ENCODE results near the gene TBXAS1.

The TBXAS1 gene

DNA sequence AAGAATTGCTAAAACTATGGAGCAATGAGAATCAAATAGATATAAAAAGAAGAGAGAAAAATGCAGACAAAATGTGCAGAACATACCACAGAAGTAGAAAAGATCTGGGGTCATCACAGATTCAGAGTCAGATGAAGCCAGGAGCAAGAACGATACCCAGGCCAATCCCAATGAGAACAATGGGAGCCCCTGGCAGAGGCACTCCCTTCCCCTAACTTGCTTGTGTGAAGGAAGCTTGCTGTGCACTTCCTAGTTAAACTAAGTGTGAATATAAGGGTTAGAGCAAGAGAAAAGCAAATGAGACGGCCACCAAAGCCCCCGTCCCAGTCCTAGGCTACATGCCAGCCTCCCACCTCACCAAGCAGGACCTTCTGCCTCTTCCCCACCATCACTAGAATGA, 221.0 kb downstream of the TBXAS1 start:
- Histone ChIP-seq H3K4me1 (peaks cover 11 to 33% (median 18%) of the 10 kb centered on the region in 10 experiments), H3K4me3 (no peak overlapping the region), H3K36me3 (peaks cover 51 to 93% (median 75%) of the 10 kb centered on the region in 11 experiments), H3K9me3 (replicated peaks in 1 of 11) (no peaks in the 10 kb centered on the region), H3K27me3 (no peaks in the 10 kb centered on the region), H3K9ac (no peak overlapping the region), H4K20me1 (peaks cover 0 to 62% (median 17%) of the 10 kb centered on the region in 11 experiments; a peak in 13 of 22 replicates), H3K4me2 (0 out of 22 replicates have a peak overlapping the region, but pooled peaks of 2 of the 11 experiments have one; percentile 45 to 64), H3K27ac (no peak overlapping the region)
- TF ChIP-seq Cebpa-rat (IDR thresholded peaks at IDR 0.05): no peak

DNA sequence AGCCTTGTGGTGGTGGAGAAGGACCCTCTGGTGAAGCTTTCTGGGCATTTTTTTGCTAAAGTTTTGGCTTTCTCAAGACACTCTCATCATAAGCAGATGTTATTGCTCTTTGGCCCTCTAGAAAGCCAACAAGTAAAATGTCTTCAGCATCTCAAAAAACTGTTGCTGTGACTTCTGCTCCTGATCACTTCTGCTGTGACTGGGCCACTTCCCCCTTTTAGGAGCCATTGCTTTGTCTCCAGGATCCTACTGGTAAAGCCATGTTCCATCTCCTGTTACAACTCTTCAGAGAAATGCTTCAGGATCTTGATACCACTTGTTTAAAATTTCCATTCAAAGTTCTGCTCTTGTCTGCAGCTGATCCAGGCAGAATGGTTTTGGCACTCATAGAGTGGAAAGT, 222.8 kb downstream of the TBXAS1 start:
- Histone ChIP-seq H3K9ac (no peak overlapping the region), H4K20me1 (peaks cover 0 to 69% (median 17%) of the 10 kb centered on the region in 11 experiments; a peak in 14 of 22 replicates), H3K27ac (no peak overlapping the region), H3K36me3 (peaks cover 51 to 93% (median 71%) of the 10 kb centered on the region in 11 experiments), H3K27me3 (no peaks in the 10 kb centered on the region), H3K9me3 (replicated peaks in 1 of 11) (no peaks in the 10 kb centered on the region), H3K4me3 (no peak overlapping the region), H3K4me1 (peaks cover 11 to 50% (median 20%) of the 10 kb centered on the region in 10 experiments), H3K4me2 (peak overlapping the region in 2 of 11 experiments; percentile 13 to 29; a peak in 2 of 22 replicates)
- TF ChIP-seq Cebpa-rat (IDR thresholded peaks at IDR 0.05): no peak

DNA sequence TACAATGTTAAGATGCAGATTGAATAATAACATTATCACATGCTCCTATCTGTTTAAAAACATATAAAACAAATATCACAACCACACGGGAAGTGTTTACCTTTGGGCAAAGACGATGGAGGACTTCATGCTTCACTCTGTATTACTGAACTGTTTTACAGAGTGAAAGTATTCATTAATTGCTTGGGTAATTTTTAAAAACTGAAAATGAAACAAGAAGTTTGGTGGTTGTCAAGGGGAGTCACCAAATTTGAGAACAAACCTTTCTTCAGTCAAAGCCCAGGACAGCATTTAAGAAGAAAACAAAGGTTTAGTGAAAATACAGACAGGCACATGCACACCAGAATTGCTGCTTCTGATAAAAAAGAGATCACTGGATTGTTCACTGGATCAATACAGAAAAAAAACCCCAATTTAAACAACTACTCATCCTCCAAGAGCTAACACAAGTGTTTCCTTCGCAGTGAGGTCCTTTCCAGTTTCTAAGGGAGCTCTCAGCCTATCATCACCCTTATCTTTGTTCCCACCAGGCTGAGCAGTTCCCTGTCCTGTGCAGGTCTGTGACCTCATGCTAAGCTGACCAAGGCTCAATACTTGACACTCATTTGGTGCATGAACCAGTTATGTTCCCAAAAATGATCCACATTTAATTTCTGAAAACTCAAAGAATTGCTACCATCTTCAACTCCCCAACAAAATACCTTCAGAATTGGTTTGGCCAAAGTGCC, 224.9 kb downstream of the TBXAS1 start:
- Histone ChIP-seq H3K36me3 (peaks cover 47 to 90% (median 71%) of the 10 kb centered on the region in 11 experiments), H4K20me1 (peaks cover 5 to 73% (median 30%) of the 10 kb centered on the region in 11 experiments; a peak in 14 of 22 replicates), H3K4me2 (peak overlapping the region in 6 of 11 experiments; percentile 11 to 64 (median 30); a peak in 9 of 22 replicates), H3K9ac (no peak overlapping the region; a peak in 1 of 22 replicates), H3K4me3 (no peak overlapping the region), H3K27me3 (no peaks in the 10 kb centered on the region), H3K9me3 (replicated peaks in 1 of 11) (no peaks in the 10 kb centered on the region), H3K27ac (no peak overlapping the region), H3K4me1 (peaks cover 11 to 71% (median 23%) of the 10 kb centered on the region in 10 experiments)
- TF ChIP-seq Cebpa-rat (IDR thresholded peaks at IDR 0.05): no peak

DNA sequence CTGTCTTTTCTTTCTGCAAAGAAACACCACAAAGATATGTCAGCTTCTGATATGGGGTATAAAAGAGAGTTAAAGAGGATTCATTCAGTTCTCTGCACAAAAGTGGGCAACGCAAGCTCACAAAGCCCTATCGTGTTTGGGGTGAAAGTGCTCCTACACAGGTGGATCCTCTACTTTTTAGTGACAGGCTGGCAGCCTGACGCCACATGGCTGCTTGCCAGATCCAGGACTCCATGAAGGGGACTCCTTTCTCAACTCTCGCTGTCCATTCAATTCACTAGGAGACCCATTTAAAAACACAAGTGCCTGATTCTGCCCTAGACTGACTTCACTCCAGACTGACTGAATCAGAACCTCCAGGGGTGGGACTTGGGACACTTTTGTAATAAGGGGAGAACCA, 225.7 kb downstream of the TBXAS1 start:
- peaks cover 45 to 85% (median 64%) of the 10 kb centered on the region in 11 experiments for H3K36me3 ChIP-seq
- H3K9ac ChIP-seq: no peak overlapping the region
- H3K4me2 ChIP-seq: peak overlapping the region in 3 of 11 experiments; percentile 27 to 64 (median 35); a peak in 3 of 22 replicates
- H3K27me3 ChIP-seq: no peaks in the 10 kb centered on the region
- no peak for TF ChIP-seq Cebpa-rat (IDR thresholded peaks at IDR 0.05)
- H3K9me3 ChIP-seq (replicated peaks in 1 of 11): no peaks in the 10 kb centered on the region
- H3K4me3 ChIP-seq: no peak overlapping the region
- peaks cover 1 to 73% (median 37%) of the 10 kb centered on the region in 11 experiments; a peak in 16 of 22 replicates for H4K20me1 ChIP-seq
- no peak overlapping the region for H3K27ac ChIP-seq
- H3K4me1 ChIP-seq: peaks cover 5 to 73% (median 21%) of the 10 kb centered on the region in 10 experiments

DNA sequence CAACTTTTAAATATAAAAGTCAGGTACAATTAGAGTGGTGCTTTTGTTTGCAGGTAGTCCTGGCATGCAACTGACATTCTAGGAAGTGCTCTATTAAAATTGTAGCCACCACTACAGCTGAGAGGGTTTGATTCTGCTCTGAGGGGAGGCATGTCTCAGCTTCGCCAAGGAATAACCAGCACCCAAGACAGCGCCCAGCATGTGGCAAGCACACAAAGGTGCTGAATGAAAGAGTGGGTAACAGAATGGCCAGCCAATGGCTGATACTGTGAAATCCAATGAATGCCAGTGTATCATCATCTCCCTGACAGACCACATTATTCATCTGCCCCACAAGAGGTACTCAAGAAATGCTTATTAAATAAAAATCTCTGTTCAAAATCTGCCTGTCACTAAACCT, 226.8 kb downstream of the TBXAS1 start:
- no peak overlapping the region for H3K9ac ChIP-seq
- no peaks in the 10 kb centered on the region for H3K27me3 ChIP-seq
- H3K36me3 ChIP-seq: peaks cover 38 to 74% (median 57%) of the 10 kb centered on the region in 11 experiments
- no peak for TF ChIP-seq Cebpa-rat (IDR thresholded peaks at IDR 0.05)
- peaks cover 13 to 82% (median 29%) of the 10 kb centered on the region in 10 experiments for H3K4me1 ChIP-seq
- no peaks in the 10 kb centered on the region for H3K9me3 ChIP-seq (replicated peaks in 1 of 11)
- no peak overlapping the region for H3K27ac ChIP-seq
- H3K4me2 ChIP-seq: peak overlapping the region in 2 of 11 experiments; percentile 93 to 94; a peak in 3 of 22 replicates
- peaks cover 4 to 80% (median 36%) of the 10 kb centered on the region in 11 experiments; a peak in 17 of 22 replicates for H4K20me1 ChIP-seq
- H3K4me3 ChIP-seq: no peak overlapping the region

DNA sequence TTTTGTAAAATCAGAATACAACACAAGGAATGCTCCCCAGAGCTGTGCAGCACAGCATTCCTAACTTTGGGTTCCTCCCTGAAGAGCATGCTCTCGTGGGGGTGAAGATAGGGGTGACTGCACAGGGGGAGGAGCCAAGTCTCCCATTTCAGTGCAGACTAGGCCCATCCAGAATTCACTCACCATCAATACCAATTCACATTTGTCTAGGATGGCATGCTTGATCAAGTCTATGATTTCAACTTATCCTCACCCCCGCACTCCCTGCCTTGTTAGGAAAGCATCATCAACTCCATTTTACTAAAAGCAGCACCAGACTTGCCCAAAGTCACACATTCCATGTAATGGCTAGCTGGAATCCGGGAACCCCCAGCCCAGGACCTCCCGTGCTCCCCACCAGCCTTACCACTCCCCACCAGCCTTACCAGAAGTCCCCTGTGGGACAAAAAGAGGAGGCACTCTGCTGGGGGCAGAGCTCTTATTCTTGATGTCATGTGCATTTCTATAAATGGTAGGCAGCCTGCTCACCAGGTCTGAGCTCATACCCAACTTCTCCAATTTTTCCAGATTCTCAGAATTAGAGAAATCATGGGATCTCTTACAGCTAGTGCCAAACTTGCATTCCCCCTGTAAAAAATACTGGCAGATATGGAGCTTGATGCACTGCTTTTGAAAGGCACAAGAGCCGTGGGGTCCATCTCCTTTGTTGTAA, 227.5 kb downstream of the TBXAS1 start:
- TF ChIP-seq Cebpa-rat (IDR thresholded peaks at IDR 0.05): no peak
- Histone ChIP-seq H3K4me2 (peak overlapping the region in 3 of 11 experiments; percentile 28 to 94 (median 93); a peak in 6 of 22 replicates), H3K4me1 (peaks cover 21 to 85% (median 36%) of the 10 kb centered on the region in 10 experiments)

DNA sequence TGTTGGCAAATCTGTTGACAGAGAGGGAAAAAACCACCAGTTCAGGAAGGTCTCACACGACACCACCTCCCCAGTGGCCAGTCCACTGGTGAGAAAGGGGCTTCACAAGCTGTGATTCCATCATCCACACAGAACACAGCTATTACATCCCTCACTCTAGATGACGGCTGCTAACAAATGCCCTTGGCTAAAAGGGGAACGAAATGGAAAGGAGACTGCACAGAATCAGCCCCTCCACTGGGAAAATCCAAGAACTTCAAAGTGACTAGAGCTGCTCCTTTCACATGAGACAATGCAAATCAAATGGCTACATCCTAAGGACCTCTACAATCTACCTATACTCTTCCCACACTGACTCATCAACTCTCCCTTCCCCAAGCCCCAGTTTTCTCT, 228.1 kb downstream of the TBXAS1 start:
- Histone ChIP-seq H3K27me3 (no peaks in the 10 kb centered on the region), H3K4me3 (no peak overlapping the region), H4K20me1 (peaks cover 6 to 86% (median 32%) of the 10 kb centered on the region in 11 experiments; a peak in 17 of 22 replicates), H3K36me3 (peaks cover 35 to 61% (median 53%) of the 10 kb centered on the region in 11 experiments), H3K27ac (peak overlapping the region in 3 of 11 experiments; percentile 44 to 63 (median 55); a peak in 4 of 22 replicates), H3K4me1 (peaks cover 25 to 83% (median 38%) of the 10 kb centered on the region in 10 experiments), H3K4me2 (peak overlapping the region in 3 of 11 experiments; percentile 28 to 94 (median 93); a peak in 6 of 22 replicates), H3K9ac (peak overlapping the region in 2 of 11 experiments; percentile 27 to 30; a peak in 1 of 22 replicates), H3K9me3 (replicated peaks in 1 of 11) (no peaks in the 10 kb centered on the region)
- no peak for TF ChIP-seq Cebpa-rat (IDR thresholded peaks at IDR 0.05)

More for the DNA sequence above, 227.5 kb downstream of the TBXAS1 start:
- H3K27me3 ChIP-seq: no peaks in the 10 kb centered on the region
- peaks cover 35 to 67% (median 57%) of the 10 kb centered on the region in 11 experiments for H3K36me3 ChIP-seq
- H3K9ac ChIP-seq: peak overlapping the region in 2 of 11 experiments; percentile 27 to 30; a peak in 1 of 22 replicates
- H4K20me1 ChIP-seq: peaks cover 6 to 84% (median 34%) of the 10 kb centered on the region in 11 experiments; a peak in 17 of 22 replicates
- no peak overlapping the region for H3K4me3 ChIP-seq
- peak overlapping the region in 3 of 11 experiments; percentile 44 to 63 (median 55); a peak in 4 of 22 replicates for H3K27ac ChIP-seq
- no peaks in the 10 kb centered on the region for H3K9me3 ChIP-seq (replicated peaks in 1 of 11)

DNA sequence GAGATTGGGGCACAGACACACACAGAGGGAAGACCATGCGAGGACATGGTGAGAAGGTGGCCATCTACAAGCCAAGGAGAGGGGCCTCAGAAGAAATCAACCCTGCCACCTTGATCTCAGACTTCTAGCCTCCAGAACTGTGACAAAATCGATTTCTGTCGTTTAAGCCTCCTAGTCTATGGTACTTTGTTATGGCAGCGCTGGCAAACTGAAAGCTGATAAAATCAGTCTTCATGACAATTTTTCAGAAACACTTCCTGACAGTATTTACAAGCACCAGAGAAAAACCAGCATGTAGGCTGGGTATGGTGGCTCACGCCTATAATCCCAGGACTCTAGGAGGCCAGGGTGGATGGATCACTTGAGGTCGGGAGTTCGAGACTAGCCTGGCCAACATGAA, 229.5 kb downstream of the TBXAS1 start:
- Histone ChIP-seq H3K4me2 (peak overlapping the region in 2 of 11 experiments; percentile 93 to 94; a peak in 3 of 22 replicates), H3K9ac (no peak overlapping the region), H3K4me3 (no peak overlapping the region), H3K36me3 (peaks cover 30 to 48% (median 42%) of the 10 kb centered on the region in 11 experiments), H3K27ac (no peak overlapping the region; a peak in 1 of 22 replicates), H3K9me3 (replicated peaks in 1 of 11) (no peaks in the 10 kb centered on the region), H4K20me1 (peaks cover 6 to 80% (median 32%) of the 10 kb centered on the region in 11 experiments; a peak in 17 of 22 replicates), H3K4me1 (peaks cover 25 to 82% (median 42%) of the 10 kb centered on the region in 10 experiments), H3K27me3 (no peaks in the 10 kb centered on the region)
- no peak for TF ChIP-seq Cebpa-rat (IDR thresholded peaks at IDR 0.05)

Measured in BLaER1 treated with 17β-estradiol and CSF1 and Interleukin-3, amounts not matched to agents 10 nM and 100 nM (cell line).